Measurements from ENCODE around the gene RDX. TPM values are rescaled to one million over a fixed set of nuclear protein-coding genes. Genes with fewer than 3 reads are reported as not detected.

Gene RDX
- total RNA-seq, 2 donors from 2014 or later: 121 to 127 TPM

DNA sequence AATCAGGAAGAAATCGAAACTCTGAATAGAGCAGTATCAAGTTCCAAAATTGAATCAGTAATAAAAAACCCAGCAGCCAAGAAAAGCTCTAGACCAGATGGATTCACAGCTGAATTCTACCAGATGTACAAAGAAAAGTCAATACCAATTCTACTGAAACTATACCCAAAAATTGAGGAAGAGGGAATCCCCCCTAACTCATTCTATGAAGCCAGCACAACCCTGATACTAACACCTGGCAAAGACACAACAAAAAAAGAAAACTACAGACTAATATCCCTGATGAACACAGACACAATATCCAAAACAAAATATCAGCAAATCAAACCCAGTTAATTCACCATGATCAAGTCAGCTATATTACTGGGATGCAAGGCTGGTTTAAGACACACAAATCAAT lies 105.5 kb downstream of the RDX start:
- H3K4me1 Mint-ChIP-seq: no peaks in the 10 kb centered on the region
- no peaks in the 10 kb centered on the region for H3K36me3 ChIP-seq (ENCODE audit: control insufficient read depth, insufficient read depth, low read length)
- no peak overlapping the region for H3K4me3 Mint-ChIP-seq
- H3K27me3 Mint-ChIP-seq (ENCODE audit: insufficient read depth): no peaks in the 10 kb centered on the region
- H3K27ac ChIP-seq (ENCODE audit: low read depth, low read length): no peak overlapping the region
- DNase-seq: no peak
- no peaks in the 10 kb centered on the region for H3K9me3 ChIP-seq (ENCODE audit: control insufficient read depth, low read length)
- H3K9ac ChIP-seq (ENCODE audit: extremely low read depth, low read length, poor library complexity, severe bottlenecking): no peak overlapping the region
- no peak overlapping the region for H3K4me3 ChIP-seq (ENCODE audit: low read length)
- 83 to 88% methylated on average over 1 of the region's 1 CpG for WGBS, 2 experiments (ENCODE audit: insufficient coverage in 1 of 2, insufficient read length in 1 of 2)
- H3K4me1 ChIP-seq (ENCODE audit: control insufficient read depth, insufficient read depth, low read length): no peaks in the 10 kb centered on the region
- H3K36me3 Mint-ChIP-seq (ENCODE audit: low read depth): no peaks in the 10 kb centered on the region
- no peaks in the 10 kb centered on the region for H3K9me3 Mint-ChIP-seq
- H3K27me3 ChIP-seq (ENCODE audit: control insufficient read depth, insufficient read depth, low read length, poor library complexity, severe bottlenecking): no peaks in the 10 kb centered on the region
- TF ChIP-seq, protein P1, sequence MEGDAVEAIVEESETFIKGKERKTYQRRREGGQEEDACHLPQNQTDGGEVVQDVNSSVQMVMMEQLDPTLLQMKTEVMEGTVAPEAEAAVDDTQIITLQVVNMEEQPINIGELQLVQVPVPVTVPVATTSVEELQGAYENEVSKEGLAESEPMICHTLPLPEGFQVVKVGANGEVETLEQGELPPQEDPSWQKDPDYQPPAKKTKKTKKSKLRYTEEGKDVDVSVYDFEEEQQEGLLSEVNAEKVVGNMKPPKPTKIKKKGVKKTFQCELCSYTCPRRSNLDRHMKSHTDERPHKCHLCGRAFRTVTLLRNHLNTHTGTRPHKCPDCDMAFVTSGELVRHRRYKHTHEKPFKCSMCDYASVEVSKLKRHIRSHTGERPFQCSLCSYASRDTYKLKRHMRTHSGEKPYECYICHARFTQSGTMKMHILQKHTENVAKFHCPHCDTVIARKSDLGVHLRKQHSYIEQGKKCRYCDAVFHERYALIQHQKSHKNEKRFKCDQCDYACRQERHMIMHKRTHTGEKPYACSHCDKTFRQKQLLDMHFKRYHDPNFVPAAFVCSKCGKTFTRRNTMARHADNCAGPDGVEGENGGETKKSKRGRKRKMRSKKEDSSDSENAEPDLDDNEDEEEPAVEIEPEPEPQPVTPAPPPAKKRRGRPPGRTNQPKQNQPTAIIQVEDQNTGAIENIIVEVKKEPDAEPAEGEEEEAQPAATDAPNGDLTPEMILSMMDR (conservative IDR thresholded peaks at IDR 0.05): no peak
- no peak overlapping the region for H3K27ac Mint-ChIP-seq

DNA sequence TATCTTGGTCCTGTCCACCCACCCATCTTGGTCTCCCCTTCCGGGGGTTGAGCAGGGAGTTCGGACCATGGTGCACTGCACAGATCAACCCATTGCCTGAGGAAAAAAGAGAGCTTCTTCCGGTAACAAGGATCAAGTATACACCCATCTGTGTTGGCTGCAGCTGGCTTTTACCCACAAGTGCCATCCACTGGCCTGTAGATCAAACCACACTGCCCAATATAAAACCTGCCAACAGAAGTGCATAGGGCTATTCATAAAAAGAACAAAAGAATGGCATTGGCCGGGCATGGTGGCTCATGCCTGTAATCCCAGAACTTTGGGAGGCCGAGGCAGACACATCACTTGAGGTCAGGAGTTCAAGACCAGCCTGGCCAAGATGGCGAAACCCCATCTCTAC lies 108.7 kb downstream of the RDX start:
- H3K4me1 Mint-ChIP-seq: peaks cover 7% of the 10 kb centered on the region
- H3K27me3 Mint-ChIP-seq (ENCODE audit: insufficient read depth): no peaks in the 10 kb centered on the region
- Histone ChIP-seq H3K9ac (ENCODE audit: extremely low read depth, low read length, poor library complexity, severe bottlenecking) (no peak overlapping the region), H3K36me3 (ENCODE audit: control insufficient read depth, insufficient read depth, low read length) (no peaks in the 10 kb centered on the region), H3K27ac (ENCODE audit: low read depth, low read length) (no peak overlapping the region), H3K27me3 (ENCODE audit: control insufficient read depth, insufficient read depth, low read length, poor library complexity, severe bottlenecking) (no peaks in the 10 kb centered on the region), H3K4me3 (ENCODE audit: low read length) (no peak overlapping the region), H3K4me1 (ENCODE audit: control insufficient read depth, insufficient read depth, low read length) (no peaks in the 10 kb centered on the region), H3K9me3 (ENCODE audit: control insufficient read depth, low read length) (no peaks in the 10 kb centered on the region)
- H3K4me3 Mint-ChIP-seq: no peak overlapping the region
- H3K36me3 Mint-ChIP-seq (ENCODE audit: low read depth): no peaks in the 10 kb centered on the region
- no peaks in the 10 kb centered on the region for H3K9me3 Mint-ChIP-seq
- 92 to 95% methylated on average over 4 to 6 of the region's 6 CpGs for whole genome bisulfite sequencing, 2 experiments (ENCODE audit: insufficient coverage in 1 of 2, insufficient read length in 1 of 2)
- TF ChIP-seq, protein P1 (conservative IDR thresholded peaks at IDR 0.05): no peak
- H3K27ac Mint-ChIP-seq: no peak overlapping the region
- DNase-seq: no peak

DNA sequence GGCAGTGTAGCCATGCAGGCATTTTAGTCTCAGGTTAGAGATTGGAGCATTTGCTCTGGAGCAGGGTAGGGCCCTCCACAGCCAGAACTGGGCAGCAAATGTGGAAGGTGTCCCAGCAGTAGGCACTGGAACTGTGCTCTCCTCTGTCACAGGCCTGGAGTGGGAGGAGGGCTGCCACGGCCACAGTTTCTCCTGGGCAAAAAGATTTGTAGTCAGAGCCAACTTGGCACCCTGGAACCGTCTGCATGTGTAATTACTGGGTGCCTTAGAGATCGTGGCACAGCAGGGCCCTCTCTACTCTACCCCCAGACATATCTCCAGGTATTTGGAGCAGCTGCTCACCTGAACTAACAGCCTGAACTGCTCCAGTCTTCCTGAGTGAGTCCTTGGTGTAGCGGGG lies 109.5 kb downstream of the RDX start:
- no peak overlapping the region for H3K27ac Mint-ChIP-seq
- no peak for DNase-seq
- no peaks in the 10 kb centered on the region for H3K36me3 Mint-ChIP-seq (ENCODE audit: low read depth)
- Histone ChIP-seq H3K9me3 (ENCODE audit: control insufficient read depth, low read length) (no peaks in the 10 kb centered on the region), H3K27me3 (ENCODE audit: control insufficient read depth, insufficient read depth, low read length, poor library complexity, severe bottlenecking) (no peaks in the 10 kb centered on the region), H3K36me3 (ENCODE audit: control insufficient read depth, insufficient read depth, low read length) (no peaks in the 10 kb centered on the region), H3K4me3 (ENCODE audit: low read length) (no peak overlapping the region), H3K27ac (ENCODE audit: low read depth, low read length) (no peak overlapping the region), H3K9ac (ENCODE audit: extremely low read depth, low read length, poor library complexity, severe bottlenecking) (no peak overlapping the region), H3K4me1 (ENCODE audit: control insufficient read depth, insufficient read depth, low read length) (no peaks in the 10 kb centered on the region)
- H3K9me3 Mint-ChIP-seq: no peaks in the 10 kb centered on the region
- TF ChIP-seq, protein P1 (conservative IDR thresholded peaks at IDR 0.05): no peak
- H3K27me3 Mint-ChIP-seq (ENCODE audit: insufficient read depth): no peaks in the 10 kb centered on the region
- WGBS, 2 experiments (ENCODE audit: insufficient coverage in 1 of 2, insufficient read length in 1 of 2): 92 to 94% methylated on average over 2 to 4 of the region's 4 CpGs
- H3K4me3 Mint-ChIP-seq: no peak overlapping the region
- H3K4me1 Mint-ChIP-seq: peaks cover 7% of the 10 kb centered on the region
